HUDEP-2 (cell line): ENCODE results near the gene DOCK3.
A peak's percentile ranks its signal among the peaks of the same experiment; 100 is the strongest.
"Not testable (repeated sequence)": the region's sequence is repeated elsewhere in the genome, so short reads cannot be mapped to it uniquely, and the experiment has no call there.

Source experiments
- DNase-seq, 76 experiments: peaks; one replicate each; lab custom pipeline; 2025; ENCODE audit not compliant: unreplicated experiment in 76 of 76; lab: John Stamatoyannopoulos, UW

DOCK3 gene

DNA sequence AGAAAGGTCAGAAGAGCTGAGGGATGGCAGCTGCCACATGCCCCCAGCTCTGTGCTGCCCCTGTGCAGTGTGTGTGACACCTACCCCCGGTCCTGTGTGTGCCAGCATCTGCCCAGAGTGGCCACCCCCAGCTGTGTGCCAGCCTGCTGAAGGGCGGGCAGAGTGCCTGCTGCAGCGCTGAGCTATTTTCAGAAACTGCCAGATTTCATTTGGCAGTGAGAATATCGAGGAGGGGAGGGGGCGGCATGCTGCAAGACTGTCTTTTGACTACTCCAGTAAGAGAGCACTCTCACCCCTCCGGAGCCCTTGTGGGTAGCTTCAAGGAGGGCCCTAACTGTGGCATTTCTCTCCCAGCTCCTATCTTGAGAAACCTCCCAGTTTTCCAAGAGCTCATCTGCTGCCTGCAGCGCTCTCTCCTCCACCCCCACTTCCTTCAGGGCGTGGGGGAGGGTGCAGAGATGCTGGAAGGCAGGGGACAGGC is 25.2 kb upstream of the DOCK3 start:
- DNase-seq: no peak

DNA sequence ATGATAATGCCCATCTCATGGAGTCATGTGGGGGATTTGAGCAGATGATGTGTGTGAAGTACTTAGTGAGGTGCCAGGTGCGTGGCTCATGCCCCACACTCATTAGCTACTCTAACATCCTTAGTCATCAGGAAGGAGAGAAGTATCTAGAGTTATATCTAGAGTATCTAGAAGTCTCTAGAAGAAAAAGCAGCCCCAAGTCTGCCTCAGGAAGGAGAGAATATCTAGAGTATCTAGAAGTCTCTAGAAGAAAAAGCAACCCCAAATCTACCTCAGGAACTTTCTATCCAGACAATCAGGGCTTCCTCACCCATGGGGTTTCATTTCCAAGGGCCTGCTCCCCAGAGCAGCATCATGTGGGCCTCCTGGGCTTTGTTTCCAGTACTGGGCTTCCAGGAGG is 24.7 kb upstream of the DOCK3 start:
- DNase-seq: no peak

DNA sequence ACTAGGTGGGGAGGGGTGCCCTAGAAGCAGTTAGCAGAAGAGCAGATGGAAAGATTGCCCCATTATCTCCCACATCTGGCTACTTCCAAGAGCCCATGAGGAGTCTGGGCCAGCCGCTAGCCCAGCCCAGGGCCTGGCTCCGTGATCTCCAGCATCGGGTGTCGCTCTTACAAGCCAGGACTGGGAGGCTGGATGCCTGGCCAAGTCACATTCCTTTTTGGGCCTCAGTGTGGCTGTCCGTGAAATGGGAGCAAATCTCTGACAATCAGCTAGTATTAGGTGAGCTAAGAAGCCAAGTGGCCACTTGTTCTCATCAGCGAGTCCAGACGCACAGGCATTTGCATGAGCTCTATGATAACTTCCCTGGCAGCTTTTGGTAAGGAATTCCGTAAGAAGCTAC is 23.3 kb upstream of the DOCK3 start:
- DNase-seq: no peak

DNA sequence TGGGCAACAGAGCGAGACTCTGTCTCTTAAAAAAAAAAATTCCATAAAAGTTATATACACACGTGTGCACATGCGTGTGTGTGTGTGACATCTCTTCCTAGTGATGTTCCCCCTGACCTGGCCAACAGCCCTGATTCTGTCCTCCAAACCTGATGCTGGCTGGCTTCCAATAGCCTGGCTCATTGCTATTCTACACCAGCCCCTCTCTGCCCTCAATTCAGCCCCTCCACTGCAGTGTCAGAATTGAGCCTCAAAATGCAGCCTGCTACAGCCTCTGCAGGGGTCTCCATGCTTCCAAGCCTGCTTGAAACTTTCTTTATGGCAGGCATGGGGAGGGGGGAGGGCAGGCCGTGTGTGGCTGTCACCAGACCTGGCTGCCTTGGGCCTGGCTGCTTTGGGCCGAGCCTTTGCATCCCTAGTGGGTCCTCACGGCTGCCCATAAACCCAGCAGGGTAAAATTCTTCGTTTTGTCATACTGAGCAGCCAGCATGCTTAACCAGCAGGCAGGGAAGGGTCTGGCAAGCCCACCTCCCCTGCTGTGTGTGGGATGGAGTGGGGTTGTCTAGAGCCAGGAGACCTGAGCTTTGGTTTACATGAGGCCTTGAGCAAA is 22.7 kb upstream of the DOCK3 start:
- no peak for DNase-seq

DNA sequence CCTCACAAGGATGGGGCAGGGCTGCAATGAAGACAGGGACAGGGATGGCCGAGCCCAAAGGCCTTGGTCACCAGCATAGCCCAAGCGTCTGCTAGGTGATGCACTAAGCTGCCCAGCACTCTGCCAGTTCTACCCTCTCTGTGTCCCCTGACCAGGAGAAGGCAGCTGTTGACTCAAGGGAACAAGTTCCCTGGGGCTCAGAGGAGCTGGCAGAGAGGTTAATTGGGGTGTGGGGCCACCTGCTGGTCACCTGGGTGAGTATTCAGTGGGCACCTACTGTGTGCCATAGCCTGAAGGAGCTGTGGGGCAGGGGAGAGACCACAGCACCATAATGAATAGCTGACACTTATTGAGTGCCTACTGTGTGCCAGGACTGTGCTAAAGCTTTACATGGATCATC is 22.0 kb upstream of the DOCK3 start:
- DNase-seq: peak in 51 of 76 experiments; percentile 4 to 61 (median 31)

DNA sequence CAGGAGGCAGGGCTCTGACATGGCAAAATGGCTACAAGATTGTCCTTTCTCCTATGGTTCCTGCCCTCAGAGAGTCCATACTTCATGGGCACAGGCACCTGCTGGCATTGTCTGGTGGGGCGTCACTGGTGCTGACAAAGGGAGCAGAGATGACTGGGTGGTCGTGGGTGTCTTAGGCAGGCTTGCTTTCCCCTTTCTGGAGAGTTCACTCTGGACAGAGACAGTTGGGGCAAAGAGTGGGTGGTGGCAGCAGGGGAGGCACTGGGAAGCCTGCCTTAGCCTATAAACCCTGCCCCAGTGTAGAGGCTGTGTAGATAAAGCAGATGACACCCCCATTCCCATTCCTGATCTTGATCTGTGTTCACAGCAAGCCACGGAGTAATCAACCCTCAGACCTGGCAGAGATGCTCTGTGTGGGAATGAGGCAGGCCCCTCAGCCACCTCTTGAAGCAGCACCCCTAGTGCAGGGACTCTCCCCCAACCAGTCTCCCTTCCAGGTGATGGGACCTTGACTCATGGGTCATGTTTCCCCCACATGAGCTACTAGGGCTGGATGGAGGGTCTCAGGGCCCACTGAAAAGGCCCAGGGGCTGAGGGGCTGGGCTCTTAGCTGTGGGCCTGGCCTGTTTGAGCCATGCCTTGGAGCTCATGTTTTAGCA is 20.7 kb upstream of the DOCK3 start:
- no peak for DNase-seq

DNA sequence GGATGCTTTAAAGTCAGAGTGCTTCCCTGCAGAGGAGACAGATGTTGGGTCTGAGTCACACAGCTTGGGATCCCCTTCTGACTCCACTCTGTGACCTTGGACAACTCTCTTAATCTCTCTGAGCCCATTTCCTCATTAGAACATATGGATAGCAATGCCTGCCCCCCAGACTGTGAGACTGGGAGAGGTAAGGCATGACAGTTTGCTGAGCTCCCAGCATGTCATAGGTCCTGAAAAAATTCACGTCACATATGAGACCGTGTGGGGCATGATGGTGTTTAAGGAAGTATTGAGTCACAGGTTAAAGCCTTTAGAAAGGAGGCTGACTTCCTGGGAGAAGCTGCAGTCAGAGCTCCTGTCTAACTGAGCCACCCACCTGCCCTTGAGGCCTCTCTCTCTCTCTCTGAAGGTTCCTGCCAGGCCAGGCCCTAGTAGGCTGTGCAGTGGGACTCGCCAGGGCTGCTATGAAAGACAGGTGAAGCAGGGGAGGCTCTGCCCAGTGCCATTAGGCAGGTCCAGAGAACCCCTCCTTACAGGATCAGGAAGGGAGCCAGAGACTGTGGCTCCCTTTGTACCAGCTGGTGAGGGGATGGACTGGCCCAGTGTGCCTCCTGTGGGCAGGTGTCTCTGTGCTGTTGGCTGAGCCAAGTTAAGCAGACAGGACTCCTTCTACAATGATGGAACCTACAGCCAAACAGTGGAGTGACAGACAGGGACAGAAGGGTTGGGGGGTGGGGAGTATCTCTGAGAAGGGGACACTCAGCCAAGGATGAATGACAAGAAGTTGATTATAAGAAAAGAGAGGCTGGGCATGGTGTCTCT is 19.5 kb upstream of the DOCK3 start:
- no peak for DNase-seq

DNA sequence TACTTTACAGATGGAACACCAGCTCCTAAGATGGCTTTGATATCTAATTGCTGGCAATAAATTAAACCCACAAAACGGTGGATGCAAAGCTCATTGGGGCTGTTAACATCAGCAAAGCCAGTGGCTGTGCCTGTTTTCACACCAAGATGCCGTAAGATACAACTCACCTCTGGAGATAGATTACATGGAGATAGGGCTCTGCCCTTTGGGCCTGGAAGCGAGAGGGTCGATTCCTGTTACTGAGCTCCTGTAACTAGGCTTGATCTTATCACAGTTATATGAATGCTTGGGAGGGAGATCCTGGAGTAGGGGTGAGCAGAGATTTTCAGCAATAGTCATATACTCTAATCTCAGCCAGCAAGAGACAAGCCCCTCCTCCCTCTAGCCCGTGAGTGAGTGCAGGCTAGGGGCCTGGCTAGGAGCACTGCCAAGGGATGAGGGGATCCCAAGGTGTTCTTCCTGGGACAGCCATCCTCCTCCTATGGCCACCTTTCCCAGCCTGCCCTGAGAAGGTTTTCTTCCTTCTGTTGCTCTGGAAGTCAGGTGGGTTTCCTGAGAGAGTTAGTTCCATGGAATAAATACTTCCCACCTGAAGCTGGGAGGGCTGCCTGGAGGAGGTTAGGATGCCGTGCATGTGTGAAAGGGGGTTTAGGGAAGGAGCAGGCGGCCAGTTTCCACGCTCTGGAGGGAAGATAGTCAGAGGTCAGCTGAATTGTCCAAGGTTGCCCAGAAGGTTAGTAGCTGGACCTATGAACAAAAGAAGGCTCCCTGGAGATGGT is 18.1 kb upstream of the DOCK3 start:
- no peak for DNase-seq

DNA sequence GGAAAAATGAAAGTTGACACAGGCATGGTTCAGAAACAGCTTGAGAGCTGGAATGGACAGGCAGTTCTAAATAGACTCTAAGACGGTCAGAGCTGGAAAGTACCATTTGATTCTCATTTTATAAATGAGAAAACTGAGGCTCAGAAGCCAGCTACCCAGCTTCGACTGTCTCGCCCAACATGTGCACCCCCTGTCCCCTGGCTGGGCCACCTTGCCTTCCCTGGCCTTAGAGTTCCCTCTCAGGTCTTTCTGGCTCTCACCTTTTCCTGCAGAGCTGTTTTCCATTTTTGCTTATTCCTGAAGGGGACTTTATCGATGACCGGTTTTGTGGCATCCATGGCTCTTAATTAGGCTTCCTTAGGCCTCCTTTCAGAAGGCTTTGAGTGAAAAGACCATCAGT is 17.3 kb upstream of the DOCK3 start:
- DNase-seq: no peak

DNA sequence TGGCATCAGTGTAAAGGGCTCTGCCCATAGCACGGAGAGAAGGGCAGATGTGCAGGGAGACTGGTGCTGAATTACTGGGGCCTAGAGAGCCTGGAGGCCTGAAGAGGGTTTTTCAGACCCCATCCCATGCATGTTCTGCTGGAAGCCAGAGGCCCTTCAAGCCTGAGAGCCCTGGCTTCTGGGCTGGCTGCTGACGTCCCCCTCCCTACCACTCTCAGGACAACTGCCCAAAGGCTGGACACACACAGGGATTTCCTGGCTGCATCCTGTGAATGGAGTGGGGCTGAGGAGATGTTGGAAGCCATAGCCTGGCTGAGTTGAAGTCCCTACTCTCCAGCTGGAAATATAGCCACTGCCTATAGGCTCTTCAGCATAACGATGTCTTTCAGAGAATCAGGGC is 16.9 kb upstream of the DOCK3 start:
- no peak for DNase-seq

DNA sequence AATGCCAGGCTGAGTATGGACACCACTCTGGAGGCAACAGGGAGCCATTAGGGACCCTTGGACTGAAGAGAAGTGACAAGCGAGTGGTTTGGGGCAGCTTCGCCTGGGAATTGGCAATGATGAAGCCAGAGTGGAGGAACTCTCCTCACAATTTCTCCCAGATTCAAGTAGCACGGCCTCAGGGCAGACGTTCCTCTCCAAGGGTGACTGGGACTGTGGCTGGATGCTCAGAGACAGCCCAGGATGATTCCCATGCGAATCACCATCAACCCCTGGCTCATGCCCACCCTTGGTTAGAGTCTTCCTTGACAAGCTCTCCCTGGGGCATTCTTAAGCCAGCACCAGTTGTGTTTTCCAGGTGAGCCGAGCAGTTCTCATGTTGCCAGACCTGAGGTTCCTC is 16.3 kb upstream of the DOCK3 start:
- DNase-seq: no peak

DNA sequence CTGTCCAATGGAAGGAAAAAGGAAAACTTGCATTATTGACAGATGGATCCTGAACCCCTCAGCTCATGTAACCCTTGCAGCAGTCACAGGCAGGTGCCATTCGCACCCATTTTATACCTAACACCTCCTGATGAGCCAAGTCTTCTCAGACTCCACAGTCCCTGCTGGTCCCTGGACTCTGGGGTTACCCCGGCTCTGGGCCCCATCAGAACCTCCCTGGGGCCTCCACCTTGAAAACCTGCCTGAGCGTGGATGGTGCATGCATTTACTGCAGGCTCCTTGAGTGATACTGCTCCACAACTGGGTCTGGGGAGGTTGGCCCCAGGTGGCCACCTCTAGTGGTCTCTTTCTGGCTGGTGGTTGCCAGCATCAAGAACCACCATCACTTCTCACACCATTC is 15.9 kb upstream of the DOCK3 start:
- no peak for DNase-seq

DNA sequence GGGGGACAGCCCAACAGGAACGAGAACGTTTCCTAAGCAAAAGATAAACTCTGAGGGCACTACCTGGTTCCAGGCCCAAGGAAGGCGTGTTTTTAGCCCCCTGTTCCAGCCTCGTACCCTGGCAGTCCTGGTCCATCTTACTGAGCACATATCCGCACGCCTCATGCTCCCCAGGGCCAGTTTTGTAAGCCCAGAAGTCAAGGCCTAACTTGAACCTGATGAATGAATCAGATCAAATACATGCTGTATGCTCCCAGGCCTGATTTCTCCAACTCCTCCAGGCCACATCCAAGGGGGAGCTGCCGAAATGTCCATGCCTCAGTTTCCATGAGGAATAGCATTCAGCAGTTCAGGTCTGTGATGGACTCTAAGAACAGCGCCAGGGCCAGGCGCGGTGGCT is 14.3 kb upstream of the DOCK3 start:
- DNase-seq: no peak

DNA sequence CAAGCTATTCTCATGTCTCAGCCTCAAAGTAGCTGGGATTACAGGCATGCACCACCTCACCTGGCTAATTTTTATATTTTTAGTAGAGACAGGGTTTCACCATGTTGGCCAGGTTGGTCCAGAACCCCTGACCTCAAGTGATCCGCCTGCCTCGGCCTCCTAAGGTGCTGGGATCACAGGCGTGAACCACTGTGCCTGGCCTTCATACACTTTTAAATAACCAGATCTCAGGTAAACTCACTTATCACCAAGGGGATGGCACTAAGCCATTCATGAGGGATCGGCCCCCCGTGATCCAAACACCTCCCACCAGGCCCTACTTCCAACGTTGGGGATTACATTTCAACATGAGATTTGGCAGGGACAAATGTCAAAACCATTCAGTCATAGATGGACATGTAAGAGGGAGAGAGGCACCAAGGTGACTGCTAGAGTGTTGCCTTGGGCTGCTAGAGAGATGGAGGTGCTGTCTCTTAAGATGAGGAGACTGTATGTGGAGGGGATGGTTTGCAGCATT is 13.3 kb upstream of the DOCK3 start:
- no peak for DNase-seq

DNA sequence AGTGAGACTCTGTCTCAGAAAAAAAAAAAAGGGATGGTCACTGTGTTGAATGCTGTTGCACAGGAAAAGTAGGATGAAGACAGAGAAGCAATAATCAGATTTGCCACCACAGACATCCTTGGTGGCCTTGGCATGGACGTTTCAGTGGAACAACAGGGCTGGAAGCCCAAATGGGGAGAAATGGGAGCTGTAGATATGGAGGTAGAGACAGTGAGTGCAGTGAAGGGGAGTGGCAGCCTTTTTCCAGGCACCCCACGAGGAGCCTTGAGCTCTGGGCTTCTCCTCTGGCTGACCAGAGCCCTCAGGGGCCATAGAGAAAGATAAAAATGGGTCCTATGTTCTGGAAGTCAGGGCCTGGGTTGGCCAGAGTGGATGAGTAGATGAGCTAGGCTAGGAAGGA is 12.3 kb upstream of the DOCK3 start:
- no peak for DNase-seq

DNA sequence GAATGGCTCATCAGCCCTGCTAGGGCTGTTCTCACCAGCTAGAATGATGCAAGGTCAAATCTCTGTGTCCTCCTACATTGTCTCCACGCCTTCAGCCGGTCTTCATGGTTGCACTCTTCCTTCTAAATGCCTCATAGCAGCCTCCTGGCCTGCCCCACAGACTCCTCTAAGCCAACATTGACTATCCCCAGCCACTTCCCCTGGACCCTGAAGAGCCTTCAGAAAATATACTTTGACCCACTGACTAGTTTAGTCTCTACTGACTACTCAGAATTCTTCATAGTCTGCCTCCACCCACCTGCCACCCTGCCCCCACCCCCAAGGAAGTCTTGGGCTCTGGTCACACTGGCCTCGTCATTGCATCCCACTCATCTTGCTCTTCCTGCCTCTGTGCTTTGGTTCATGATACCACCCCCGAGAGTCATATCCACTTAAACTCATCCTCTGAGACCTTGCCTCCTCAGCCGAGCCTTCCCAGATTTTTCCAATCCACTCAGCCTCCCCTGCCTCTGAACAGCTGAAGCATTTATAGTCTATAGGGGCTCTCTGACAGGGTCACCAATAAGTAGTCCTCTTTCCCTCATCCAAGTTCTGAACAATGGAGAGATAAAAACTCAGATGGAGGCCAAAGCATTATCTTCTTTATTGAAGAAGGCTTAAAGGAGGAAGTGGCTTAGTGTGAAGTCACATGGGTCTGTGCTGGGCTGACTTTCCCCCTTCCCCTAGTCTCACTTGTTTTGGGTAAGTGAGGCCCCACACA is 9.5 kb upstream of the DOCK3 start:
- DNase-seq: no peak

DNA sequence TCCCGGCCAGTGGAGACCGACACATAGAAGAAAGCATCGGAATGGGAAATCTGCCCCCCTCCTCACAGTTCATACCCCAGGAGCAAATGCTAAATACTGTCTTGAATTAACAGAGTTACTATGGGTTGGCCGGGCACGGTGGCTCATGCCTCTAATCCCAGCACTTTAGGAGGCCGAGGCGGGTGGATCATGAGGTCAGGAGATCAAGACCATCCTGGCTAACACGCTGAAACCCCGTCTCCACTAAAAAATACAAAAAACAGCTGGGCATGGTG is 8.9 kb upstream of the DOCK3 start:
- not testable (repeated sequence) for DNase-seq

DNA sequence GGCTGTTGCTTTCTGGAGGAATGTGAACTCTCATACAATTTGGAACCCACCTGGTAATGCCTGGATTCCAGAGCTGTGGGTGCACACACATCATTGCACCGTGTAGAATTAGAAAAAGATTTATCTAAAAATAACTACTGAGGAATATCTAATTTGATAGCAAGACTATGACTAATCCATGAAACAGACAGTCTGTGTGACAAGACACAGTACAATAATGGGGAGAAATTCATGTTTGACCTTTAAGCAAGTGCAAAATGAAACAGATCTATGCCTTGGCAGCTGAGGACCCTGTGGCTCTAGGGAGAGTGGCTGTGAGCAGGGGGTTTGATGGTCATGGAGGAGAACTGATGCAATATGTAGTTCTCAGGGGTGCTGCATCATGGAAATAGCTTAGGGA is 7.9 kb upstream of the DOCK3 start:
- no peak for DNase-seq

DNA sequence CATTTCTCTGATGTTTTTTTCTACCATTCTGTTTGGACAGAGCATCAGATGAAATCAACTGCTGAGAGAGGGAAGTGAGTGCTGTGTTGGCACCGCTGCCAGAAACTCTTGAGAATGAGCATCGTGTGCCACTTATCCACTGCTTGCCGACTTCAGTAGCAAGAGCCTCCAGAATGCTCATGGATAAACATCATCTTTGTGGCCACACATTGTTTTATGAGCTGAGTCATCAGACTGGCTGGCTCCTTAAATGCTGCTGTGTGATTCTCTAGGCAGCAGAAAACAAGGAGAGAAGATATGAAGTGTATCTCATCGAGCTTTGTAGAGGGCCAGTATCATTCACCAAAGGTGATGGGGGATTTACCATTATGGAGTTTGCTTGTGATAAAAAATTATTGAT is 3.4 kb upstream of the DOCK3 start:
- no peak for DNase-seq

DNA sequence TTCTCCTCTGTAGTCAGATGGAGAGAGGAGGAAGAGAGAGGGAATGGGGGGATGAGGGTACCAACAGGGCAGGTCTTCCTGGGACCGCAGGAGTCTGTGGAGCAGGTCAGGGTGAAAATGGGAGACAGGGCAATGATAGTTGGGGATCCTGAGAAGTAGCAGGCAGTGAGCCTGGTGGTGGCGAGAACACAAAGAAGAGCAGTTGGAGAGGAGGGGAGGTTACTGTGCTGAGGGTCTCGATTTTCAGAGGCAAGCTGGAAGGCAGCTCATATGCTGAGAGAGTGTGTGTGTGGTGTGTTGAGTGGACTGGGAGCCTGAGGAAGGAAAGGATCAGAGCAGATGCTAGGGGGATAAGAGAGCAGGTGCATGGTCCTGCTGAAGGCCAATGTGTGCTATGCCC is 2.1 kb upstream of the DOCK3 start:
- DNase-seq: no peak
